Measurements from ENCODE around the gene ACR. TPM values are rescaled to one million over a fixed set of nuclear protein-coding genes. Genes with fewer than 3 reads are reported as not detected.

ACR gene
- total RNA-seq, 1 experiment from 2014 or later = 0.21 TPM

GRCh38 chr22:50702261-50702671 lies 35.7 kb upstream of the ACR start:
- Histone ChIP-seq H3K9me3 (ENCODE audit: control insufficient read depth, insufficient read depth, low read depth, low read length) (no peaks in the 10 kb centered on the region), H3K36me3 (ENCODE audit: control insufficient read depth, insufficient read depth, low read length) (no peaks in the 10 kb centered on the region), H3K4me1 (ENCODE audit: control insufficient read depth, insufficient read depth, low read length) (peaks cover 2% of the 10 kb centered on the region; the same call in 1 of the 2 replicates), H3K4me3 (ENCODE audit: low read depth in 2 of 2, low read length in 2 of 2) (no peak overlapping the region), H3K27ac (ENCODE audit: low read length) (no peak overlapping the region), H3K27me3 (ENCODE audit: control insufficient read depth, insufficient read depth, low read length) (no peaks in the 10 kb centered on the region)
- DNase-seq (ENCODE audit: low read depth, low spot score) (no peak), ATAC-seq (no peak)
- intact Hi-C loops (cut with micrococcal nuclease; ENCODE audit: unreplicated experiment) = no loop called here
- in situ Hi-C loops (cut with HindIII; ENCODE audit: low pct_unique_long_range_greater_than_20kb, low sequenced_read_pairs) = no loop called here
- POLR2A ChIA-PET = no interaction called here
- BruUV-seq (replicated peaks) = no TSS peak
- CTCF ChIA-PET = no interaction called here
- TF ChIP-seq TCF7L2 (IDR thresholded peaks at IDR 0.05; ENCODE audit: low read depth, low read length) (no peak), SIN3A (IDR thresholded peaks at IDR 0.05; ENCODE audit: borderline replicate concordance, insufficient read depth, low read depth, low read length) (no peak), POLR2AphosphoS5 (IDR thresholded peaks at IDR 0.05; ENCODE audit: low read depth, low read length) (no peak), CTCF (IDR thresholded peaks at IDR 0.05) (no peak), REST (IDR thresholded peaks at IDR 0.05; ENCODE audit: insufficient read depth in 1 of 2, low read depth in 2 of 2, low read length in 1 of 2) (no peak)

GRCh38 chr22:50702821-50703725 lies 34.9 kb upstream of the ACR start:
- H3K9me3 ChIP-seq (ENCODE audit: control insufficient read depth, insufficient read depth, low read depth, low read length) = no peaks in the 10 kb centered on the region
- ATAC-seq (no peak), DNase-seq (ENCODE audit: low read depth, low spot score) (no peak)
- CTCF ChIA-PET = no interaction called here
- BruUV-seq (replicated peaks) = no TSS peak
- no peak overlapping the region for H3K4me3 ChIP-seq (ENCODE audit: low read depth in 2 of 2, low read length in 2 of 2)
- in situ Hi-C loops (cut with HindIII; ENCODE audit: low pct_unique_long_range_greater_than_20kb, low sequenced_read_pairs) = no loop called here
- intact Hi-C loops (cut with micrococcal nuclease; ENCODE audit: unreplicated experiment) = no loop called here
- H3K36me3 ChIP-seq (ENCODE audit: control insufficient read depth, insufficient read depth, low read length) = no peaks in the 10 kb centered on the region
- no peak for TF ChIP-seq CTCF (IDR thresholded peaks at IDR 0.05)
- no peak for TF ChIP-seq POLR2AphosphoS5 (IDR thresholded peaks at IDR 0.05; ENCODE audit: low read depth, low read length)
- no peak for TF ChIP-seq SIN3A (IDR thresholded peaks at IDR 0.05; ENCODE audit: borderline replicate concordance, insufficient read depth, low read depth, low read length)
- no peak for TF ChIP-seq TCF7L2 (IDR thresholded peaks at IDR 0.05; ENCODE audit: low read depth, low read length)
- TF ChIP-seq REST (IDR thresholded peaks at IDR 0.05; ENCODE audit: insufficient read depth in 1 of 2, low read depth in 2 of 2, low read length in 1 of 2) = no peak
- no peaks in the 10 kb centered on the region for H3K27me3 ChIP-seq (ENCODE audit: control insufficient read depth, insufficient read depth, low read length)
- POLR2A ChIA-PET = no interaction called here
- no peak overlapping the region for H3K27ac ChIP-seq (ENCODE audit: low read length)
- no peaks in the 10 kb centered on the region; the same call in 1 of the 2 replicates for H3K4me1 ChIP-seq (ENCODE audit: control insufficient read depth, insufficient read depth, low read length)

Data from Panc1 (cell line).